Nephron progenitor cell (in vitro differentiated cells): ENCODE results near the gene GNAZ.
A peak's percentile ranks its signal among the peaks of the same experiment; 100 is the strongest.

ENCODE experiments used
- DNase-seq: peaks from one replicate; pipeline ENCODE4 v3.0.0; 2021
- H3K27ac Mint-ChIP-seq: 2 replicates; pipeline ENCODE4 v1.8.0; 2021; ENCODE audit warnings: mild to moderate bottlenecking, moderate library complexity, mixed read lengths
- H3K27me3 Mint-ChIP-seq: 2 replicates; pipeline ENCODE4 v1.8.0; 2021; ENCODE audit warnings: mild to moderate bottlenecking, low read depth, mixed read lengths; ENCODE audit not compliant: poor library complexity
- H3K36me3 Mint-ChIP-seq: 2 replicates; pipeline ENCODE4 v1.8.0; 2021; ENCODE audit warnings: low read depth, mixed read lengths
- H3K4me1 Mint-ChIP-seq: 2 replicates; pipeline ENCODE4 v1.8.0; 2021; ENCODE audit warnings: mixed read lengths
- H3K4me3 Mint-ChIP-seq: 2 replicates; pipeline ENCODE4 v1.8.0; 2021; ENCODE audit warnings: mild to moderate bottlenecking, moderate library complexity, mixed read lengths
- H3K9me3 Mint-ChIP-seq: 2 replicates; pipeline ENCODE4 v1.8.0; 2021; ENCODE audit warnings: mild to moderate bottlenecking, moderate library complexity, mixed read lengths
- TF ChIP-seq, protein P1 (sequence below): fragments of 200-600 bp; sonication (generic); IDR thresholded peaks from 2 replicates; pipeline ENCODE4 v1.5.0; 2021; ENCODE audit warnings: antibody characterized with exemption

Gene GNAZ

GRCh38 chr22:23166841-23167616, 96.7 kb downstream of the GNAZ start:
- H3K27ac Mint-ChIP-seq: no peak overlapping the region
- peak overlapping the region; percentile 38 for H3K4me3 Mint-ChIP-seq
- no peaks in the 10 kb centered on the region for H3K9me3 Mint-ChIP-seq
- no peaks in the 10 kb centered on the region for H3K36me3 Mint-ChIP-seq
- TF ChIP-seq, protein P1, sequence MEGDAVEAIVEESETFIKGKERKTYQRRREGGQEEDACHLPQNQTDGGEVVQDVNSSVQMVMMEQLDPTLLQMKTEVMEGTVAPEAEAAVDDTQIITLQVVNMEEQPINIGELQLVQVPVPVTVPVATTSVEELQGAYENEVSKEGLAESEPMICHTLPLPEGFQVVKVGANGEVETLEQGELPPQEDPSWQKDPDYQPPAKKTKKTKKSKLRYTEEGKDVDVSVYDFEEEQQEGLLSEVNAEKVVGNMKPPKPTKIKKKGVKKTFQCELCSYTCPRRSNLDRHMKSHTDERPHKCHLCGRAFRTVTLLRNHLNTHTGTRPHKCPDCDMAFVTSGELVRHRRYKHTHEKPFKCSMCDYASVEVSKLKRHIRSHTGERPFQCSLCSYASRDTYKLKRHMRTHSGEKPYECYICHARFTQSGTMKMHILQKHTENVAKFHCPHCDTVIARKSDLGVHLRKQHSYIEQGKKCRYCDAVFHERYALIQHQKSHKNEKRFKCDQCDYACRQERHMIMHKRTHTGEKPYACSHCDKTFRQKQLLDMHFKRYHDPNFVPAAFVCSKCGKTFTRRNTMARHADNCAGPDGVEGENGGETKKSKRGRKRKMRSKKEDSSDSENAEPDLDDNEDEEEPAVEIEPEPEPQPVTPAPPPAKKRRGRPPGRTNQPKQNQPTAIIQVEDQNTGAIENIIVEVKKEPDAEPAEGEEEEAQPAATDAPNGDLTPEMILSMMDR: no peak
- H3K27me3 Mint-ChIP-seq: peaks cover 10% of the 10 kb centered on the region
- H3K4me1 Mint-ChIP-seq: peaks cover 55% of the 10 kb centered on the region
- DNase-seq: peak; percentile 53

DNA sequence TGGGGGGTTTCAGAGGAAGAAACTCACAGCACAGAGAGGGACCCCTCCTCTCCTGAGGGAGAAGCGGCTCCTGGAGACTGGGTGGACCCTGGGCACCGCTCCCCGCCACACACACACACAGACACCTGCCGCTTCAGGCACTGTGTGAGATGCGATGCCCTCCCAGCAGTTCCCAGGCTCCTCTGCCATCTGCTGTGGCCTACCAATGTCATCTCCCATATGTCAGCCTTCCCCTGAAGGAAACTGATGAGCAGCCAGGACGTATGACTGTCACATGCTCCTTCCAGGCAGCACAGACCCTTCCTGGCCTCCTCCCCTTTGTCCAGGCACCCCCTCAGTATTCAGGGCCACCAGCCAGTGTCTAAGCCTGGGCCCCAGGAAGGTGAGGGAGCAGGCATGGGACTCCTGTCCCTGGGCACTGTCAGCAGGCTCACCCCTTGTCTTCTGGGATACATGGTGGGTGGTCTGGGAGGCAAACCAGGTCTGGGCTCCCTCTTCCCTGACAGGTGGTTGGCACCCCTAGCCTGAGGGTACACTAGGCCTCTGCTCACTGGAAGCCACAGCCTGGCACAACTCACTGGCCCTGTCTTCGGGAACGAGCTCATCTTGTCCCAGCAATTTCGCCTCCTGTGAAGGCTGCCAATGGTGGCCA, 98.2 kb downstream of the GNAZ start:
- H3K36me3 Mint-ChIP-seq: no peaks in the 10 kb centered on the region

GRCh38 chr22:23169043-23169406, 98.7 kb downstream of the GNAZ start:
- peaks cover 43% of the 10 kb centered on the region for H3K4me1 Mint-ChIP-seq
- no peak overlapping the region for H3K27ac Mint-ChIP-seq
- peaks cover 7% of the 10 kb centered on the region for H3K27me3 Mint-ChIP-seq
- peaks cover 3% of the 10 kb centered on the region for H3K9me3 Mint-ChIP-seq
- peaks cover 3% of the 10 kb centered on the region for H3K36me3 Mint-ChIP-seq
- DNase-seq: no peak
- TF ChIP-seq, protein P1: no peak
- no peak overlapping the region for H3K4me3 Mint-ChIP-seq

More for the DNA sequence above, 98.2 kb downstream of the GNAZ start:
- peaks cover 8% of the 10 kb centered on the region for H3K27me3 Mint-ChIP-seq
- TF ChIP-seq, protein P1: no peak
- no peak for DNase-seq
- no peaks in the 10 kb centered on the region for H3K9me3 Mint-ChIP-seq
- no peak overlapping the region for H3K27ac Mint-ChIP-seq
- peaks cover 48% of the 10 kb centered on the region for H3K4me1 Mint-ChIP-seq
- H3K4me3 Mint-ChIP-seq: no peak overlapping the region
